Stimulated activated CD4-positive, alpha-beta T cell treated with anti-CD3 and anti-CD28 coated beads, Interleukin-12 subunit alpha, Interleukin-12 subunit beta, amount 100 ng/mL, for 48 hours (primary cell): ENCODE measurements around the gene C12orf54.
"Not testable (repeated sequence)": the region's sequence is repeated elsewhere in the genome, so short reads cannot be mapped to it uniquely, and the experiment has no call there.

Source experiments
- DNase-seq, 3 donors: peaks; one replicate each; pipeline ENCODE4 v3.0.0-alpha.2; 2020; ENCODE audit warnings: low read depth in 2 of 3, low spot score in 1 of 3

C12orf54 gene

GRCh38 chr12:48482198-48482597 lies at the start of gene C12orf54:
Gene C12orf54, plus strand, starts transcription at chr12:48482498. Its CDS starts 799 bp downstream, at chr12:48483297.
- DNase-seq = no peak

GRCh38 chr12:48434016-48434415 lies 48.3 kb upstream of the C12orf54 start:
- DNase-seq = not testable (repeated sequence)

GRCh38 chr12:48441069-48441468 lies 41.2 kb upstream of the C12orf54 start:
- DNase-seq = no peak

- no peak for DNase-seq
Observed at GRCh38 chr12:48442179-48442847, 40.0 kb upstream of the C12orf54 start.

GRCh38 chr12:48445538-48445937 lies 36.8 kb upstream of the C12orf54 start:
- no peak for DNase-seq

- no peak for DNase-seq
Observed at GRCh38 chr12:48446161-48446776, 36.0 kb upstream of the C12orf54 start.

- no peak for DNase-seq
Observed at GRCh38 chr12:48447755-48448154, 34.5 kb upstream of the C12orf54 start.

GRCh38 chr12:48451372-48451771 lies 30.9 kb upstream of the C12orf54 start:
- no peak for DNase-seq

GRCh38 chr12:48452961-48453360 lies 29.3 kb upstream of the C12orf54 start:
- not testable (repeated sequence) for DNase-seq

GRCh38 chr12:48454667-48455066 lies 27.6 kb upstream of the C12orf54 start:
- DNase-seq = no peak

GRCh38 chr12:48455116-48455515 lies 27.2 kb upstream of the C12orf54 start:
- no peak for DNase-seq

GRCh38 chr12:48459259-48459658 lies 23.0 kb upstream of the C12orf54 start:
- no peak for DNase-seq

GRCh38 chr12:48469027-48469426 lies 13.3 kb upstream of the C12orf54 start:
- not testable (repeated sequence) for DNase-seq

- no peak for DNase-seq
Observed at GRCh38 chr12:48472259-48472658, 10.0 kb upstream of the C12orf54 start, which contains the start of gene ANP32D. Gene ANP32D, plus strand, starts transcription at chr12:48472559. Its CDS starts 106 bp downstream, at chr12:48472665.

GRCh38 chr12:48473061-48473460 lies 9.2 kb upstream of the C12orf54 start:
- DNase-seq = no peak

- not testable (repeated sequence) for DNase-seq
Observed at GRCh38 chr12:48474497-48474896, 7.8 kb upstream of the C12orf54 start.

- DNase-seq = no peak
Observed at GRCh38 chr12:48482930-48483329, 632 bp downstream of the C12orf54 start.

GRCh38 chr12:48486261-48486660 lies 4.0 kb downstream of the C12orf54 start:
- DNase-seq = no peak

GRCh38 chr12:48486679-48487078 lies 4.4 kb downstream of the C12orf54 start:
- no peak for DNase-seq

- no peak for DNase-seq
Observed at GRCh38 chr12:48489012-48489411, 6.7 kb downstream of the C12orf54 start.

- DNase-seq = not testable (repeated sequence)
Observed at GRCh38 chr12:48489456-48489855, 7.2 kb downstream of the C12orf54 start.

- DNase-seq = not testable (repeated sequence)
Observed at GRCh38 chr12:48500281-48500680, 18.0 kb downstream of the C12orf54 start.

- DNase-seq = not testable (repeated sequence)
Observed at GRCh38 chr12:48506836-48507235, 24.5 kb downstream of the C12orf54 start.
